NCI-H2171 treated with DMSO at 0.1 percent for 48 hours (cell line): ENCODE measurements around the gene MEGF10.
A peak's percentile ranks its signal among the peaks of the same experiment; 100 is the strongest.
"Not testable (repeated sequence)": the region's sequence is repeated elsewhere in the genome, so short reads cannot be mapped to it uniquely, and the experiment has no call there.

Source experiments
- DNase-seq: peaks from one replicate; lab custom pipeline; 2025; lab: John Stamatoyannopoulos, UW

MEGF10 gene

DNA sequence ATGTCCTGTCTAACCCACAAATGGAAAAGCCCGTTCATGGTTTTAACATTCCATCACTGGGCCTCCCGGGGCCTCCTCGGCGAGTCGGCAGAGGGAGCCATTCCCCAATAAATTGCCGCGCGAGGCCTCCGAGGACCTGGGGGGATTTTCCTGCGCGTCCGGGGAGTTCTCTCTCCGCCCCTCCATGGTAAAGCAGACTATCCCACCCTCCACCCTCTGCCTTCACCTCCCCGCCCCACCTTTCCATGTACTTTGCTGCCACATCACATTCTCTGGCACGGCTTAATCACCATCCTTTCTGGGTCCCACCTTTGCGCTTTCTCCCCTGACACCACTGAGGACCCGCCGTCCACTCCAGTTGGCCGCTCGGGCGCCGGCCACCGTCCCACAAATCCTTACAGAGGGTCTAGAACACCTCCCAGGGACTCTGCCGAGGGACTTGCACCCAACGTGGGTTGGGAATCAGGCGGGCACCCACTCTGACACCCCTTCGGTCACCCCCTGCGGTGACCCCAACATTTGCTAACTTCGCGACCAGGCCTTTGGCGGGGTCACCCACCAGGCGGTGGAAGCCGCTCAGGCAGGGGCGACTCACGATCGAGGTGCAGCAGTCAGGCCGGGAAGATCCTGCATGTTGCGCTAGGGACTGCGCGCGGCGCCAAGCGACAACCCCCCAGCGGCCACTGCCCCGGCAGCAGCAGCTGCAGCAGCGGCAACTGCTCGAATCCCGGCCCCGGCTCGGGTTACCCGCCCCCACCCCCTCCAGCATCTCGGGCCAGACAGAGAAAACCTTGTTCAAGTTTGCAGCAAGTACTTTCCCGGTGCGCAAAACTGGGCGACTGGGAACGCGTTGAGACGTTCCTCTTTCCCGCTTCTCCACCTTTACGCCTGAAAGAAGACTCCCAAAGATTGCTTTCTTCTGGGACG is at the start of gene MEGF10:
TSS of gene MEGF10 (plus strand) at position 778 of the 927 bp plus-strand sequence. CDS start 40,513 bp downstream, outside the sequence.
- peak; percentile 38 for DNase-seq

DNA sequence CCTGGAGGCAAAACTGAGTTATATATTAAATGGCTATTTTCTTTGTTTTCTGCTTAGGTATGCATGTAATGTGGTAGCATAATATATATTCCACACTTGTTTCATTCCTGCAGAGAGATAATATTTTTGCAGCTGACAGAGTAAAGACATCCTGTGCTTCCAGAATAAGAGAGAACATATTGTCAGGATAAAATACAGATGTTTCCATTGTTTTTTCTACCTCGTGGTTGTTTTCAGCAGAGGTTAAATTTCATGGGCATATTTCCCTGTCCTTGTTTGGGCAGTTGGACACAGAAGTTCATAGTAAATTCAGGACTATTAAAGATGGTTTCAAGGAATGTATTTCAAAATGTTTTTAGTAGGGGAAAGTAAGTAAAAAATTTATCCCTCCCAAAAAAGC is 47.6 kb upstream of the MEGF10 start:
- no peak for DNase-seq

DNA sequence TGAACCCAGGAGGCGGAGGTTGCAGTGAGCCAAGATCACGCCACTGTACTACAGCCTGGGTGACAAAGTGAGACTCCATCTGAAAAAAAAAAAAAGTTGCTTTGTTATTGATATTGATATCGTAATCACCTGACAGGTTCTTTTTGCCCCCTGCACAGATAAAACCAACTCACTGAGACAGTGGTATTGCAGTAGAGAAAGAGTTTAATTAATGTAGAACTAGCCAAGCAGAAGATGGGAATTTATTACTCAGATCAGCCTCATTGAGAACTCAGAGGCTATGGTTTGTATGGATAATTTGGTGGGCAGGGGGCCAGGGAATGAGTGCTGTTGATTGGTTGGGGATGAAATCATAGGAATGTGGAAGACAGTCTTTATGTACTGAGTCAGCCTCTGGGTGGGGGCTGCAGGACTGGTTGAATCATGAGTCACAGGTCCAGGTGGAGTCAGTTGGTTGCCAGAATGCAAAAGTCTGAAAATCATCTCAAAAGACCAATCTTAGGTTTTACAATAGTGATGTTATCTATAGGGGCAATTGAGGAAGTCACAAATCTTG is 35.8 kb upstream of the MEGF10 start:
- no peak for DNase-seq

DNA sequence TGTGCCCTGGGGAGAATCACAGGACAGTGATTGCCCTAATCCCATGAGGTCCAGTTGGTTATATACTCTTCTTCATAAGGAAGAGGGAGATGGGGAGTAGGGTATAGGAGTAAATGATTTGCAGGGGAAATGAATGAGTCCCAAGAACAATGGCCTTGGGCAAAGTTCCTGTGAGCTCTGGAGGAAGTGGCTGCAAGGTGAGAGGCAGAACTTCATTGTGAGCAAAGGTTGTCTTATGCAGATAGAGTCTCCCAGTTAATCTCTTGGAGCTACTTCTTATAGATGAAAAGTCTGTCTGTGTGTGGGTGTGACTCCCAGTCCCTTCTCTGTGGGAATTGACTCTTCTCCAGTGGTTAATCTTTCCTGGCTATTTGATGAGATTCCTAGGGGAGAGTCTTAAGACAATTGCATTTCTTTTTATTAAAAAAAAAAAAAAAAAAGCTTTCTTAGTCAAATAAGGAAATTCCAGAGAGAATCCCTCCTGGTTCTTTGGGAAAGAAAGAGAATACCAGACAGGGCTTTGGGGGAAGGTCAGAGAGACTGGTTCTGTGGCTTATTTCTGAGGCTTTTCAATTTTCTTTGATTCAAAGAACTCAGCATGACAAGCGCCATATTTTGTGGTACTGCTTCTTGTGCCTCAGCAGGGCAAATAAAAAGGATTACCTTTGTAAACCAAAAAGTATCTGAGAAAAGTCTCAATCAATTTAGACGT is 33.6 kb upstream of the MEGF10 start:
- no peak for DNase-seq

DNA sequence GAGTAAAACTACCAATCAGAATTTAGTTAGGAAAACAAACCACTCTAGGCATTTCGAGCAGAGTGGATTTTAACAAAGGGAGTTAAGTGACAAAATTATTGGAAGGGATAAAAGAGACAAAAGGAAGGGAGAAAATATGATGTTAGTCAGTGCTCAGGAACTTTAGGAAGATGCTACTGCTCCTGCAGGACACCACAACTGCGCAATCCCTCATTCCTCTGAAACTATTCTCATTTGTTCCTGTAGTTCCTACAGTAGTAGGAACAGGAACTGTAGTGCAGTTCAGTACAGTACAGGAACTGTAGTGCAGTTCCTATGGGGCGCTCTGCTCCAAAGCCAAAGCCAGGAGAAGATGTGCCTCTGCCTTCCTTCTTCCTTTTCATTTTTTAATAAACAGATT is 29.9 kb upstream of the MEGF10 start:
- no peak for DNase-seq

DNA sequence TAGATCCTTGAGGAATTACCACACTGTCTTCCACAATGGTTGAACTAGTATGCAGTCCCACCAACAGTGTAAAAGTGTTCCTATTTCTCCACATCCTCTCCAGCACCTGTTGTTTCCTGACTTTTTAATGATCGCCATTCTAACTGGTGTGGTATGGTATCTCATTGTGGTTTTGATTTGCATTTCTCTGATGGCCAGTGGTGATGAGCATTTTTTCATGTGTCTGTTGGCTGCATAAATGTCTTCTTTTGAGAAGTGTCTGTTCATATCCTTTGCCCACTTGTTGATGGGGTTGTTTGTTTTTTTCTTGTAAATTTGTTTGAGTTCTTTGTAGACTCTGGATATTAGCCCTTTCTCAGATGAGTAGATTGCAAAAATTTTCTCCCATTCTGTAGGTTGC is 25.1 kb upstream of the MEGF10 start:
- not testable (repeated sequence) for DNase-seq

DNA sequence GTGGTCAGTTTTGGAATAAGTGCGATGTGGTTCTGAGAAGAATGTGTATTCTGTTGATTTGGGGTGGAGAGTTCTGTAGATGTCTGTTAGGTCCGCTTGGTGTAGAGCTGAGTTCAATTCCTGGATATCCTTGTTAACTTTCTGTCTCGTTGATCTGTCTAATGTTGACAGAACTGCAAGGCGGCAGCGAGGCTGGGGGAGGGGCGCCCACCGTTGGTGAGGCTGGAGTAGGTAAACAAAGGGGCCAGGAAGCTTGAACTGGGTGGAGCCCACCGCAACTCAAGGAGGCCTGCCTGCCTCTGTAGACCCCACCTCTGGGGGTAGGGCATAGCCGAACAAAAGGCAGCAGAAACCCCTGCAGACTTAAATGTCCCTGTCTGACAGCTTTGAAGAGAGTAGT is 22.3 kb upstream of the MEGF10 start:
- DNase-seq = not testable (repeated sequence)

DNA sequence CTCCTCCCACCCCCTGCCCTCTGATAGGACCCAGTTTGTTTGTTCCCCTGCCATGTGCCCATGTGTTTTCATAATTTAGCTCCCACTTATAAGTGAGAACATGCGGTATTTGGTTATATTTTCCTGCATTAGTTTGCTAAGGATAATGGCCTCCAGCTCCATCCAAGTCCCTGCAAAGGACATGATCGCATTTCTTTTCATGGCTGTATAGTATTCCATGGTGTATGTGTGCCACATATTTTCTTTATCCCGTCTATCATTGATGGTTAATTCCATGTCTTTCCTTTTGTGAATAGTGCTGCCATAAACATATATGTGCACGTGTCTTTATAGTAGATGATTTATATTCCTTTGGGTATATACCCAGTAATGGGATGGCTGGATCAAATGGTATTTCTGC is 19.9 kb upstream of the MEGF10 start:
- not testable (repeated sequence) for DNase-seq

DNA sequence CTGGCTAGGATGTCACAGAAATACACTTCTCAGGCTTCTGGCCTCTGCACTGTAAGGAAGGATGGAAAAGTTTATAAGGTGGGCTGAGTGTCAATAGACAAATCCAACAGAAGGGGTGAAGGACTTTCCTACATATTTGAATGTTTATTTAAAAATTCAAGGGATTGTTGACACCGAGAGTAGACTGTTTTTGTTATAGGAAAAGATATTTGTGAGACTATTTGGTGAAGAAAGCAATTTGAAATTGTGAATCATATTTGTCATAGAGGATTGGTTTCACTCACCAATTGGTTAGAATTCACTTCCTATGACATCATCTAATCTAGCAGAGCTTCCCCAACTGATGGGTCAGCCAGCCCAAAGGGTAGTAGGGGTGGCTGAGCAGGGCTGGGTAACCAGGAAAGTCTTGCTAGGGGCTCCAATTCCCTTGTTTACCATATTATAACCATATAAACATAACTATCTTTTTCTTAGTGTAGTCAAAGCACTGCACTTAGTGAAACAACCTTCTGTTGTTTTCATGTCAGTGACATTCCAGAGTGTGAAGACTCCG is 14.9 kb upstream of the MEGF10 start:
- DNase-seq = no peak

DNA sequence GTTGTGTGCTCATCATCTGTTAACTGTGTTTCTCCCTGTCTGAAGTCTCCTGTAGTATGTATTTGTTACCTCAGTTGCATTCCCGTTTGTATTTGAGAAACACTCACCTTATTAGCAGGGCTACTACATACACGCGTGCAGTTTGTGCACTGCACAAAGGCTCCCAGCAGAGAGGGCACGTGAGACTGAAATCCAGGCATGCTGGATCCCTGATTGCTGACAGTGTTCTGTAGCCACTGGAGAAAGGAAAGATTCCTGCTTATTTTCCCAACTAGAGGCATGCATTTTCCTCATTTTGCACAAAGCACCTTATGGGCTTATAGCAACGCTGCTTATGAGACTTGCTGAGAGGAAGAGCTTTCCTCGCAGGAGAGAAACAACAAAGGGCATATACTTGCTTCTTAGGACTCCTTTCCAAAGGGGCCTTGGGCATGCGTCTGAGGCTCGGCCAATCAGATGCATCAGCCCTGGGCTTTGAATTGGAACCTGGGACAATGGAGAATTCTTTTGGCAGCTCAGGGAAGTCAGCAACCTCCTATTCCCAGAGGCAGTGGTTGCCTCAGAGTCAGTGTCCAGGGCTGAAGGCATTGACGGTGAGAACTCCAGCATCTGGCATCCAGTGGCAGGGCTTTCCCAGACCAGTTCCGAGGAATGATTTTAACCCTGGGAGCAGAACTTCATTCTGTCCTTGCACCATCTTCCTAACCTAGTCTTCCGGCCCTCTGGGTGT is 9.9 kb upstream of the MEGF10 start:
- no peak for DNase-seq

DNA sequence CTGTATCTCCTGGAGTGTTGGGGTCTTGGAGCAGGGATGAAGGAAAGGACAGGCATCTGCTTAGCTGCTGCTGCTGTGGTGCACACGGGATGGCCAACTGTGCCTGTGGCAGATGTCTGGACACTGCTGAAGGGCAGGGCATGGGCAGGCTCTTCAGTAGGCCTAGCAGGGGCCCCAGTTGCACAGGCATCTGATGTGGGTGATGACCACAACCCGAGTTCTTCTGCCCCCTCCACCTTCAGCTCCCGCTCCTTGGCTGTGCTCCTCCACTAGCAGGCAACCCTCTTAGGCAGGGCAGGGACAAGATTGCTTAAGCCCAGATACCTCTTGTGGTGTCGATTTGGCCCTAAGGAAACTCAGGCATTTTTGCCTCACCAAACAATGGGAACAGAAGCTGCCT is 9.0 kb upstream of the MEGF10 start:
- DNase-seq = no peak

DNA sequence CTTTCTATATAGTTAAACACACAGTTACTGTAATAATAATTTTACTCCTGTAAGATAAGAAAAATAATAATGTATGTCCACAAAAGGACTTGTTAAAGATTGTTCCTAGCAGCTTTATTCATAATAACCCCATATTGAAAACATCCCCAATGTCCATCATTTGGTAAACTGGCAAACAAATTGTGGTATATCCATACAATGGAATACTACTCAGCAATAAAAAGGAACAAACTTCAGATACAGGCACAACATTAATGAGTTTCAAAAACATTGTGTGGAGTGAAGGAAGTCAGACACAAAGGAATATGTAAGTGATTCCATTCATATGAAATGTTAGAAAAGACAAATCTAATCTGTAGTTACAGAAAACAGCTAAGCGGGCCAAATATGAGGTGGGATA is 1.9 kb upstream of the MEGF10 start:
- no peak for DNase-seq

DNA sequence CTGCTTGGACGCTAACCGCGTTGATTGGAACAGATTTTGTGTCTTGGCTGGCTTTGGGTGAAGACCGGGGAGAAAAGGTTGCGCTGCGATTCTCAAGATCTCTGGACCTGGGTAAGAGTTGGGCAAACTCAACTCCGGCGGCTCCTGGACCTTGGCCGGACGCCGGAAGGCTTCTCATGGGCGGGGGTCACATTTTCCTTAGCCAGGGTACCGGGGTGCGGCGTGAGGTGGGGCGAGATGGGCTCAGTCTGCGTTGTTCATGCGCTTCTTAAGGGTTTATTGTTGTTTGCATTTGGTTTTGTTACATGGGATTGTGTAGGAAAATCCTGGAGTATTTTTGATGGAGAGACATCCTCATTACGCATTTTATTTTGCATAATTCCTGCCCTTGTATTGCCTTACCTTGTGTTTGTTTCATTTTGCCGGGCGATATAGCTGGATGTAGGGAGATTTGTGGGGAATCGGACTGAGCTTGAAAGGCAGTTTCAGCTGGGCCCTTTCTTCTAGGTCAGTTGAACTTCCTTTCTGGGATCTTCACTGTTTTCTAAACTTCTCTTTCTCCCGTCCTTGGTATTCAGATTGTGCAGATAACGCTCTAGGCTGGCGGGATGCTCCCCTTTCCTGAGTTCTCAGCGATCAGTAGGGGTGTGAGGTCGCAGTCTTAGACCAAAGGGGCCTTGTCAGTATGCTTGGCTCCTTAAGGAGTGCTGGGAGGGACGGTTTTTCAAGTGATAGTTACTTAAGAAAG is 524 bp downstream of the MEGF10 start:
- DNase-seq = no peak

DNA sequence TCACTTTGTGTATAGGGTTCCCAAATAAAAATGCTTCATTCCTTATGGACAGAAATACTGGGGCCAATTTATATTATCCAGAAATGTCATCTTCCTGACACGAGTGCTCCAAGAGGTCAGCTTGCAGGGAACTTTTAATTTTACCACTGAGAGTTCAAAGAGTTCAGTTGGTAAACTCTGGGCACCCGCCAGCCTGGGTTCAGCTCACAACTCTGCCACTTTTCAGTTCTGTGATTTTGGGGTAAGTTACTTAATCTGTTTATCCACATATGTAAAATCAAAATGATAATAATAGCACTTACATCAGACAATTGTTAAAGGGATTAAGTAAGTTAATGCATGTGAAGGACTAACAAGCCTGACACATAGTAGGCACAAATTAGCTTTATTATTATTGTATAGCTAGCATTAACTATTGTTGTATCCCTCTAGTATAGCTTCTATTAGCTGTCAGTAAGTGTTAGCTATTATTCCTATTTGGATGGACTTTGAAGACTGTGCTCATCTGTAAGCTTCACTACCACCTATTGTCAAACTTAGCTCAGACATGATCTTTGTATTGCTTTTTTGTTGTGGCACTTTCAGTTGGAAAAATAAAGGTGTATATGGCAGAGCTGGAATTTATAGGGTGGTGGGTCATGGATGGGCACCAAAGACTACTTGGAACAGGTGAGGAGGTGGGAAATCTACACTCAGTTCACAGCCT is 1.6 kb downstream of the MEGF10 start:
- DNase-seq = no peak

DNA sequence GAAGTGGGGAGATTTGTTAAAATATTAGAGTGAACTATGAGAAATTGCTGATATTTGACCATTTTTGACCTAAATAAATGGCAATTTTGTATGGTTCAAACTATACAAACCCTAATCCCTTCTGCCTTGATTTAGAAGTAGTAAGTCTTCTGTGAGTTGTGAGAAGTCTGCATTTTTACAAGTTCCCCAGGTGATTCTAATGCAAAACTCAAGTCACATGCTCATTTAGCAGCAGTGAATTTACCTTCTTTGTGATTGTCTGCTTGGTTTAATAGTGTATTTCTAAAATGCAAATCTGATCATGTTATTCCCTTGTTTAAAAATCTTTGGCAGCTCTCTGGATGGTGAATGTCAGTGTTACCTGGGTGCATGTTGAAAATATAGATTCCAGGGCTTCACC is 2.8 kb downstream of the MEGF10 start:
- DNase-seq = no peak

DNA sequence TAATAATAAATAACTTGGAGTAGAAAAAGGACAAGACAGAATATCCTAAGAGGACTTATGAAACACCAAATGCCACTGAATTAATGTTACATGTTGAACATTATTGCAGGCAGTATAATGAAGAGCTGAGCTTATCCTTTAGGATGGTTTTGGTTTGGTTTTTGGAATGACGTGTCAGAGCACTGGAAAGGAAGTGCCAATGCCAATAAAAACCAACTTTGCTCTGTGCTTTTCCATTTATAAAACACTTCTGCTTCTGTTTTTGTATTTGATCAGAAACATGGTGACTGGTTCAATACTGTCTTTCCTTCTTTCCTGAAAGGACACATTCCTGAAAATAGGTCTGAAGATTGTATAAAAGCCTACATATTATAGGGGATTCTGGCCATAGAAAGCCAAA is 4.2 kb downstream of the MEGF10 start:
- no peak for DNase-seq

DNA sequence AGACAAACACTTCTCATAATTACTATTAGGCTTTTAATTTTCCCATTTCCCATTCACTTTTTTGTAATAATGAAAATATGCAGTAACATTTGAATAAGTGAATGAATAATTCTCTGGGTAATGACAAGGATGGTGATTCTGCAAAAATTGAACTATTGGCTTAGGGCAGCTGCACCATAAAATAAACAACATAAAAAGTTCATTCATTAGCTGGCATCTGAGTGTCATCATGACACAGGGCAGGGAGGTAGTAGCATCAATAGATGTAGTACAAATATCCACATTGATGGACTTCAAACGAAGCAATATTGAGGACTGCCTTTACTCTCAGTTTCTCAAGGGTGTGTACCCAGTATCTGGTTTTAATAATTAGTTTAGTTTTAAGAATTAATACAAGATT is 4.9 kb downstream of the MEGF10 start:
- DNase-seq = no peak

DNA sequence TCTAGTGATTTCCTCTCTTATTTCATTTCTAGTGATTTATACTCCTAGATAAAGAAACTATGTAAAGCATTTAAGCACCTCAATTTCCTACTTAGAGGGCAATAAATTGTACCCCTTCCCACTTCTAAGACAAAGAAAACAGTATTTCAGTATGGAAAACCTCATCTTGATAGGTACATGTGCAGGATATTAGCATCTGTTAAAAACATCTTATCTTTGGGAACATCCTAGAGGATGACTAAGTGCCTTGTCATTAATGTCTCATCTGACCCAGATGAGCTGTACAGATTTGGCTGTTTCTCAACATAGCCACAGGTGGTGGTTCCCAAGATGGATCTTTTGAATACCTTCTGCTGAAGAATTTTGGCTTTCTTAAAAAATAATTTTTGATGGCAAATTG is 5.7 kb downstream of the MEGF10 start:
- no peak for DNase-seq

DNA sequence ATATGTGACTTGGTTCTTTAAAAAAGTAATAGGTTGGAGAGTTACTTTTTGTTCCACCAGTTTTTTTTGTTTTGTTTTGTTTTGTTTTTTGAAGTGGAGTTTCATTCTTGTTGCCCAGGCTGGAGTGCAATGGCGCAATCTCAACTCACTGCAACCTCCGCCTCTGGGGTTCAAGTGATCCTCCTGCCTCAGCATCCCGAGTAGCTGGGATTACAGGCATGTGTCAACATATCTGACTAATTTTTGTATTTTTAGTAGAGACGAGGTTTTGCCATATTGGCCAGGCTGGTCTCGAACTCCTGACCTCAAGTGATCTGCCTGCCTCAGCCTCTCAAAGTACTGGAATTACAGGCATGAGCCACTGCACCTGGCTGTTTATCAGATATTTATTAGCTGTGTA is 6.3 kb downstream of the MEGF10 start:
- not testable (repeated sequence) for DNase-seq

DNA sequence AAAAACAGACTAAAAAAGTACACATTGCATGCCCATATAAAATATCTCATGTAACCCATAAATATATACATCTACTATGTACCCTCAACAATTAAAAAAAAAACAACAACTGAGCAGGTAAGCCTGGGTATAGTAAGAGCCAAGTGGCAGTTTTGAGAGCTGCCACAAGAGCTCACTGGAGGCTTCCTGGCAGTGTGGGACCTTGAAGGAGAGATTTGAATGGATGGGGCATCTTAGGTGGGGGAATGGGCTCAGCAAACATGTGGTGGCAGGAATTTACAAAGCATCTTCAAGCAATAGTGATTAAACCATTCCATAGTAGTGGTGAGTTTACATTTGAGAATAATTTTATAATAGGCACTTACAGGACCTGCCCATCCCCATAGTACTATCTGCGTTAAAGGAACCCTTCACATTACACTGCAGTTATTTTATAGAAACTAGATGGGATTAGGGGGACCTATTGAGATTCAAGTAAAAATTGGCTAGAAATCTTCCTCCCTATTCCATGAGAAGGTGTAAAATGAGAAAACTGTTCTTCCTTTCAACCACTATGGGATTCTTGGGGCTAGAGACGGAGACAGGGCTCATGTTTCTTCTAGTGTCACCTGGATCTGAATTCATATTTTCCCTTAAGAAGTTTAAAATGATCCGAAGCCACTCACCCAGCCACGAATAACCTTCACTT is 6.9 kb downstream of the MEGF10 start:
- no peak for DNase-seq
